Heart right ventricle (tissue), 16 donors: ENCODE data around the gene MBD5. TPM values are rescaled to one million over a fixed set of nuclear protein-coding genes. Genes with fewer than 3 reads are reported as not detected.
A peak's percentile ranks its signal among the peaks of the same experiment; 100 is the strongest.

ENCODE experiments used
- ATAC-seq, 8 donors: fragments of 200-7000 bp; cut with Tn5 transposase; one replicate each; pipeline ENCODE4 v1.9.1; 2020; ENCODE audit warnings: mild to moderate bottlenecking in 8 of 8, moderate library complexity in 8 of 8, moderate number of reproducible peaks in 1 of 8
- DNase-seq, 2 donors: peaks; one replicate each; pipeline ENCODE4 v3.0.0-alpha.2; 2020
- H3K27ac ChIP-seq, 10 donors: fragments of 200-600 bp; sonication (generic) in 2 of 10; one replicate each; pipeline versions ENCODE4 v1.5.0 to v1.8.0; 2020 to 2022; ENCODE audit warnings: mild to moderate bottlenecking in 3 of 10
- H3K27me3 ChIP-seq, 7 donors: fragments of 200-600 bp; one replicate each; pipeline ENCODE4 v1.8.0; 2021 to 2022; ENCODE audit warnings: mild to moderate bottlenecking in 2 of 7
- H3K36me3 ChIP-seq, 9 donors: fragments of 200-600 bp; sonication (generic) in 1 of 9; one replicate each; pipeline versions ENCODE4 v1.5.0 to v1.8.0; 2020 to 2022; ENCODE audit warnings: mild to moderate bottlenecking in 2 of 9
- H3K4me1 ChIP-seq, 9 donors: fragments of 200-600 bp; sonication (generic) in 1 of 9; one replicate each; pipeline versions ENCODE4 v1.5.0 to v1.8.0; 2020 to 2022; ENCODE audit warnings: mild to moderate bottlenecking in 4 of 9
- H3K4me3 ChIP-seq, 10 donors: fragments of 200-600 bp; sonication (generic) in 2 of 10; one replicate each; pipeline versions ENCODE4 v1.5.0 to v1.8.0; 2020 to 2022; ENCODE audit warnings: mild to moderate bottlenecking in 7 of 10, moderate library complexity in 2 of 10
- H3K9me3 ChIP-seq, 11 donors: fragments of 200-600 bp in 10 of 11; sonication (generic) in 2 of 11; one replicate each; pipeline versions ENCODE4 v1.5.0 to v1.8.0; 2013 to 2022; ENCODE audit warnings: mild to moderate bottlenecking in 2 of 11, control low read depth in 1 of 11, moderate library complexity in 1 of 11
- CTCF ChIP-seq, 9 donors: fragments of 200-600 bp; sonication (generic) in 2 of 9; IDR thresholded peaks; one replicate each; pipeline versions ENCODE4 v1.5.0 to v1.8.0; 2021 to 2022; ENCODE audit warnings: antibody characterized with exemption in 9 of 9, mild to moderate bottlenecking in 5 of 9, moderate library complexity in 1 of 9
- WGBS, 2 donors: extraction: QIAGEN DNeasy Blood & Tissue Kit; methylation state at CpG; one replicate each; pipeline ENCODE4 v1.1.7; 2013; ENCODE audit warnings: inconsistent platforms in 1 of 2; 5-methylcytosine and 5-hydroxymethylcytosine counted together
- intact Hi-C, 10 donors: fragments of 100-400 bp; cut with DNase I; formaldehyde crosslinking; loops; one replicate each; pipeline versions ENCODE4 v1.11.1 to v1.14.2; 2022
- polyA plus RNA-seq, 2 donors: library from polyadenylated mRNA; stranded (reverse); fragments of 200-250 nt; gene quantifications; one replicate each; pipeline ENCODE4 v1.2.3, GENCODE V29; 2013
- total RNA-seq, 10 donors: library from RNA; stranded (reverse); fragmentation: NEBNext Ultra II Directional in 3 of 10; extraction: Animal tissue kit (Norgen Biotek cat#: 25700) in 3 of 10; gene quantifications; one replicate each; pipeline versions ENCODE4 v1.2.1 to v1.2.4, GENCODE V29; 2021 to 2023
- donor health status: Arrhythmogenic right ventricular cardiomyopathy.
- donor health status: ischemic (EF 13 %, LVEDD 7.1; RV severe dilation, severe dysfunction).
- donor health status: healthy with polysubstance abuse.
- donor health status: DM: no; HTN: yes; CAD: no.
- donor health status: DM: no; HTN: no; CAD: no.
- donor health status: ischemic (EF 25% LVEDD 6.9; RV normal size, moderate dysfunction).
- donor health status: ischemic (EF 25% LVEDD 5.7; RV mildly dilated, moderate dysfunction).
- donor health status: healthy.
- donor health status: DM: yes; HTN: yes; CAD: no.
- donor health status: Ischemic cardiomyopathy.
- donor health status: ischemic (EF 35%, LVEDD 5.7; RV mildly dilated, moderate dysfunction).
- donor health status: nonischemic (EF 11% LVEDD 7.7; RV severe dilation, severe dysfunction).
- donor health status: DM: yes; HTN: yes; CAD: no.
- donor health status: PGD.
- donor health status: ischemic (EF 29% LVEDD 5.4; RV normal size, mild dysfunction).
- donor health status: nonischemic (EF 23%, LVEDD 6.1; RV moderate dilation, normal function).

The MBD5 gene
- total and polyA plus RNA-seq, 12 donors, result 3.4 to 39.8 (median 35.2) TPM

- Histone ChIP-seq H3K9me3 (peaks cover 0 to 35% (median 16%) of the 10 kb centered on the region in 11 donors), H3K36me3 (peaks cover 0 to 41% (median 11%) of the 10 kb centered on the region in 9 donors), H3K27me3 (no peaks in the 10 kb centered on the region), H3K4me3 (no peak overlapping the region), H3K27ac (no peak overlapping the region), H3K4me1 (no peaks in the 10 kb centered on the region)
- no peak for TF ChIP-seq CTCF (IDR thresholded peaks at IDR 0.05)
- ATAC-seq (no peak), DNase-seq (no peak)
- WGBS, 2 donors, result 97 to 100% methylated on average over 1 of the region's 1 CpG
- intact Hi-C loops, result no loop called here
Observed at GRCh38 chr2:148240838-148241237, 219.9 kb downstream of the MBD5 start.

- DNase-seq (no peak), ATAC-seq (peak in 1 of 8 donors; percentile 47)
- 86 to 89% methylated on average over 5 of the region's 5 CpGs for WGBS, 2 donors
- Histone ChIP-seq H3K27me3 (no peaks in the 10 kb centered on the region), H3K4me1 (no peaks in the 10 kb centered on the region), H3K4me3 (no peak overlapping the region), H3K9me3 (peaks cover 0 to 21% (median 15%) of the 10 kb centered on the region in 11 donors), H3K36me3 (peaks cover 0 to 16% (median 0%) of the 10 kb centered on the region in 9 donors), H3K27ac (no peak overlapping the region)
- intact Hi-C loops, result no loop called here
- no peak for TF ChIP-seq CTCF (IDR thresholded peaks at IDR 0.05)
Observed at GRCh38 chr2:148244593-148245292, 223.9 kb downstream of the MBD5 start.

- intact Hi-C loops, result no loop called here
- TF ChIP-seq CTCF (IDR thresholded peaks at IDR 0.05), result no peak
- DNase-seq (no peak), ATAC-seq (no peak)
- 96 to 97% methylated on average over 5 of the region's 5 CpGs for WGBS, 2 donors
- peaks cover 0 to 14% (median 0%) of the 10 kb centered on the region in 11 donors for H3K9me3 ChIP-seq
- no peak overlapping the region for H3K4me3 ChIP-seq
- no peaks in the 10 kb centered on the region for H3K27me3 ChIP-seq
- H3K36me3 ChIP-seq, result peaks cover 0 to 7% (median 0%) of the 10 kb centered on the region in 9 donors
- H3K4me1 ChIP-seq, result no peaks in the 10 kb centered on the region
- H3K27ac ChIP-seq, result no peak overlapping the region
Observed at GRCh38 chr2:148251993-148252392, 231.1 kb downstream of the MBD5 start.

GRCh38 chr2:148252646-148253045 is 231.8 kb downstream of the MBD5 start:
- H3K36me3 ChIP-seq, result peaks cover 0 to 7% (median 0%) of the 10 kb centered on the region in 9 donors
- H3K4me3 ChIP-seq, result no peak overlapping the region
- DNase-seq (no peak), ATAC-seq (no peak)
- H3K27me3 ChIP-seq, result no peaks in the 10 kb centered on the region
- no peak overlapping the region for H3K27ac ChIP-seq
- H3K4me1 ChIP-seq, result no peaks in the 10 kb centered on the region
- H3K9me3 ChIP-seq, result peaks cover 0 to 14% (median 0%) of the 10 kb centered on the region in 11 donors
- WGBS, 2 donors, result 98% methylated on average over 2 of the region's 2 CpGs
- intact Hi-C loops, result no loop called here
- no peak for TF ChIP-seq CTCF (IDR thresholded peaks at IDR 0.05)
